Chondrocyte (in vitro differentiated cells): ENCODE data around the gene GCFC2. TPM values are rescaled to one million over a fixed set of nuclear protein-coding genes. Genes with fewer than 3 reads are reported as not detected.
"Not testable (repeated sequence)": the region's sequence is repeated elsewhere in the genome, so short reads cannot be mapped to it uniquely, and the experiment has no call there.

Source experiments
- DNase-seq: peaks from one replicate; pipeline ENCODE4 v3.0.0; 2021; ENCODE audit warnings: mixed read lengths, low spot score
- H3K27ac Mint-ChIP-seq: one replicate; pipeline ENCODE4 v1.8.0; 2021; ENCODE audit warnings: mild to moderate bottlenecking, moderate library complexity, mixed read lengths; ENCODE audit not compliant: unreplicated experiment
- H3K27me3 Mint-ChIP-seq: 2 replicates; pipeline ENCODE4 v1.8.0; 2021; ENCODE audit warnings: low read depth, mixed read lengths
- H3K36me3 Mint-ChIP-seq: 2 replicates; pipeline ENCODE4 v1.8.0; 2021; ENCODE audit warnings: low read depth, mixed read lengths
- H3K4me1 Mint-ChIP-seq: 2 replicates; pipeline ENCODE4 v1.8.0; 2021; ENCODE audit warnings: low read depth, mild to moderate bottlenecking, mixed read lengths
- H3K4me3 Mint-ChIP-seq: one replicate; pipeline ENCODE4 v1.8.0; 2021; ENCODE audit warnings: mild to moderate bottlenecking, moderate library complexity, mixed read lengths; ENCODE audit not compliant: unreplicated experiment
- H3K9me3 Mint-ChIP-seq: 2 replicates; pipeline ENCODE4 v1.8.0; 2021; ENCODE audit warnings: low read depth, mixed read lengths
- total RNA-seq: library from RNA; stranded (reverse); gene quantifications from 3 replicates; pipeline ENCODE4 v1.2.1, GENCODE V29; 2021
- TF ChIP-seq, protein P1 (sequence below): fragments of 200-600 bp; sonication (generic); IDR thresholded peaks from 2 replicates; pipeline ENCODE4 v1.5.0; 2021; ENCODE audit warnings: antibody characterized with exemption, mild to moderate bottlenecking, moderate library complexity

Gene GCFC2
- total RNA-seq, 1 donor from 2014 or later: 10.7 TPM

DNA sequence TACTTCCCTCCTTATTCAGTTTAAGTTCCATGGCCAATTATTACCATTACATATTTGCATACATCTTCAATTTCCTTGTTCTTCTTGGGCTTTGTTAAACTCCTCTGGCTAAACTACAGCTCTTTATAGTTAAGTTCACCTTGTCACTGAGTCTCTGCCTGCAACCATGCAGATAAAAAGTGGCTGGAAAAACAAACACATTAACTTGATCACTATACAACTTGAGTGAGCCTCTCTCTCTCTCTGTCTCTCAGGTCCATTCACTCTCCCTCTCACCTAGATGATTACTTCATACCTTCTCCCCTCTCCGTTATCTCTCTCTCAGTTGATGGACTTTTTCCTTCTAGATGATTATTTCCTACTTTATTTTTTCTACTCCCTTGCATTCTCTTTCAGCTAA, 30.3 kb downstream of the GCFC2 start:
- Mint-ChIP-seq H3K4me1 (peaks cover 3% of the 10 kb centered on the region), H3K4me3 (no peak overlapping the region), H3K27me3 (no peaks in the 10 kb centered on the region), H3K9me3 (no peaks in the 10 kb centered on the region), H3K36me3 (peaks cover 22% of the 10 kb centered on the region), H3K27ac (no peak overlapping the region)
- TF ChIP-seq, protein P1, sequence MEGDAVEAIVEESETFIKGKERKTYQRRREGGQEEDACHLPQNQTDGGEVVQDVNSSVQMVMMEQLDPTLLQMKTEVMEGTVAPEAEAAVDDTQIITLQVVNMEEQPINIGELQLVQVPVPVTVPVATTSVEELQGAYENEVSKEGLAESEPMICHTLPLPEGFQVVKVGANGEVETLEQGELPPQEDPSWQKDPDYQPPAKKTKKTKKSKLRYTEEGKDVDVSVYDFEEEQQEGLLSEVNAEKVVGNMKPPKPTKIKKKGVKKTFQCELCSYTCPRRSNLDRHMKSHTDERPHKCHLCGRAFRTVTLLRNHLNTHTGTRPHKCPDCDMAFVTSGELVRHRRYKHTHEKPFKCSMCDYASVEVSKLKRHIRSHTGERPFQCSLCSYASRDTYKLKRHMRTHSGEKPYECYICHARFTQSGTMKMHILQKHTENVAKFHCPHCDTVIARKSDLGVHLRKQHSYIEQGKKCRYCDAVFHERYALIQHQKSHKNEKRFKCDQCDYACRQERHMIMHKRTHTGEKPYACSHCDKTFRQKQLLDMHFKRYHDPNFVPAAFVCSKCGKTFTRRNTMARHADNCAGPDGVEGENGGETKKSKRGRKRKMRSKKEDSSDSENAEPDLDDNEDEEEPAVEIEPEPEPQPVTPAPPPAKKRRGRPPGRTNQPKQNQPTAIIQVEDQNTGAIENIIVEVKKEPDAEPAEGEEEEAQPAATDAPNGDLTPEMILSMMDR: no peak
- DNase-seq: no peak

DNA sequence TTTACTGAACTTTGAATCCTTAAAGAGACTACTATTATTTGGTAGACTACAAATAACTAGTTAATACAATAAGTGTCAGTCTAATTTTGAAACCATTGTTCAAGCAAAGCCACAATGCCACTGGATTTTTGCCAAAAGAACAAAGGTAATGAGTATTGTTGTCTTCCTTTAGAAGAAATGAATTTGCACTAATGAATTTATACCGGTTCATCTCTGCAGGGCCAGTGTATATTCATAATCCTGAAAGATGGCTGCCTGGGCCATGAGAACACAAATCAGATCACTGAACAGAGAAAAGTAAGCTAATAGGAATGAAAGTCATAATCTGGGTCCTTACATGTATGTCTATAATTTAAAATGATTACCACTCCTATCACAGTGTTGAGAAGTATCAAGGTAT, 31.2 kb downstream of the GCFC2 start:
- Mint-ChIP-seq H3K27ac (no peak overlapping the region), H3K36me3 (peaks cover 16% of the 10 kb centered on the region), H3K4me1 (peaks cover 3% of the 10 kb centered on the region), H3K27me3 (no peaks in the 10 kb centered on the region), H3K4me3 (no peak overlapping the region), H3K9me3 (no peaks in the 10 kb centered on the region)
- TF ChIP-seq, protein P1: no peak
- no peak for DNase-seq

DNA sequence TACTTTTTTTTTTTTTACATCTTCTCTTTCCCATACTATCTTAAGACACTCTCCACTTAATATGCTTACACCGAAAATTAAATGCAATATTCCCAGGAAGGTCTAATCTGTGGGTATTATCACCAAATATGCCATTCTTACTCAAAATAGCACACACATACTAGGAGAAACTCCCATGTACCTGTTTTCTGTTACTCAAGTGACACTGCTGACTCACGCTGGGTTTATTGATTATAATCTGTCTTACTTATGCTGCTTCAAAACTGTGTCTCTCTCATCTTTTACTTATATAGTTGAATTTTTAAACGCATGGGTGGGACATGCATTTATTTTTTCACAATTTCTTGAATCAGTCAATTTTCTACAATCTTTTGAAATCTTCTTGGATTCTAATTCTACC, 34.3 kb downstream of the GCFC2 start:
- Mint-ChIP-seq H3K36me3 (peaks cover 7% of the 10 kb centered on the region), H3K9me3 (no peaks in the 10 kb centered on the region), H3K4me3 (no peak overlapping the region), H3K27me3 (no peaks in the 10 kb centered on the region), H3K27ac (no peak overlapping the region), H3K4me1 (peaks cover 3% of the 10 kb centered on the region)
- TF ChIP-seq, protein P1: no peak
- no peak for DNase-seq

DNA sequence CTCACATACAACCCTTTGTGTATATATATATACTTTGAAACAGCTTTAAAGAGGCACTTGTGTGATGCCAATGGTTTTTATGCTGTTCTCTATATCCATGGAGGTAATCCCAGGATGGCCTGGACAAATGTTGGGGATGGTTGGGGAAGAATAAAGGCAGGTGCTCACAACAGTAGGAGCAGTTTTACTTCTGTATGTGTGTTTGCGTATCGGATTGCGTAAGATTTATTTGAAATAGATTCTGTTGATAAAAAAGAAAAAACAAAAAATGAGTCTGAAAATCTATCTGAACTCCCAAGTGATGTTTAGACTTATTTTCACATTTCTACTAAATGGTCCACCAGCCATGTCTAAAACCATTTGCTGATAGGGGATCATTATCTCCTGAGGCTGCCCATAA, 34.8 kb downstream of the GCFC2 start:
- Mint-ChIP-seq H3K4me1 (peaks cover 3% of the 10 kb centered on the region), H3K4me3 (no peak overlapping the region), H3K27ac (no peak overlapping the region), H3K36me3 (peaks cover 12% of the 10 kb centered on the region), H3K9me3 (no peaks in the 10 kb centered on the region), H3K27me3 (no peaks in the 10 kb centered on the region)
- TF ChIP-seq, protein P1: no peak
- DNase-seq: no peak

DNA sequence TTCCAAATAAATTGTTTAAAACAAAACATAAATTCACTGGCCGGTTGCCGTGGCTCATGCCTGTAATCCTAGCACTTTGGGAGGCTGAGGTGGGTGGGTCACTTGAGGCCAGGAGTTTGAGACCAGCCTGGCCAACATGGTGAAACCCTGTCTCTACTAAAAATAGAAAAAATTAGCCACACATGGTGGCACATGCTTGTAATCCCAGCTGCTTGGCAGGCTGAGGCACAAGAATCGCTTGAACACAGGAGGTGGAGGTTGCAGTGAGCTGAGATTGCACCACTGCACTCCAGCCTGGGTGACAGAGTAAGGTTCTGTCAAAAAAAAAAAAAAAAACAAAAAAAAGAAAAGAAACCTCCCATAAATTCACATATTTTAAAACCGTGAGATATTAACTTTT, 35.3 kb downstream of the GCFC2 start:
- H3K27me3 Mint-ChIP-seq, H3K4me1 Mint-ChIP-seq, DNase-seq, H3K9me3 Mint-ChIP-seq, H3K4me3 Mint-ChIP-seq, H3K27ac Mint-ChIP-seq: not testable (repeated sequence)
- H3K36me3 Mint-ChIP-seq: peaks cover 11% of the 10 kb centered on the region

DNA sequence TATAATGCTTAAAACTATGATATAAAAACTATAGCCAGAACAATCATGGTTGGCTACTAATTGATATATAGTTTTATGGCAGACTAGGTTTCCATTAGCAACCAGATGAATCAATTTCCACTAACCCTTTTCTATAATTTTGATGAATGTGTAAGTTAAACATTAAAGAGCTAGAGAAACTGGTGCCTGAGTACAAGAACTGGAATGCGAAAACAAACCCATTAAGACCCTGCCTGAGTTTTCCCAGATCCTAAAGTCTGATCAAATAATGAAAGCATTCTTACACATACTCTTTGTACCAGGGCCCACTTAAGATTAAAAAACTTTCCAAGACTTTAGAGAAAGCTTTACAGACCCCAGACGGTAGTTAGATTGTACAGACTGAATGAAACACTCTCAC, 42.8 kb downstream of the GCFC2 start:
- Mint-ChIP-seq H3K9me3 (no peaks in the 10 kb centered on the region), H3K27me3 (no peaks in the 10 kb centered on the region), H3K4me1 (peaks cover 6% of the 10 kb centered on the region), H3K27ac (peak overlapping the region; percentile 73), H3K4me3 (no peak overlapping the region), H3K36me3 (peaks cover 19% of the 10 kb centered on the region)
- no peak for DNase-seq
- TF ChIP-seq, protein P1: no peak
